ENCODE data around the gene ZNF511. TPM values are rescaled to one million over a fixed set of nuclear protein-coding genes. Genes with fewer than 3 reads are reported as not detected.
"Not testable (repeated sequence)": the region's sequence is repeated elsewhere in the genome, so short reads cannot be mapped to it uniquely, and the experiment has no call there.

Gene ZNF511
- total RNA-seq, 2 experiments from 2014 or later, result 38.1 to 40.9 TPM

DNA sequence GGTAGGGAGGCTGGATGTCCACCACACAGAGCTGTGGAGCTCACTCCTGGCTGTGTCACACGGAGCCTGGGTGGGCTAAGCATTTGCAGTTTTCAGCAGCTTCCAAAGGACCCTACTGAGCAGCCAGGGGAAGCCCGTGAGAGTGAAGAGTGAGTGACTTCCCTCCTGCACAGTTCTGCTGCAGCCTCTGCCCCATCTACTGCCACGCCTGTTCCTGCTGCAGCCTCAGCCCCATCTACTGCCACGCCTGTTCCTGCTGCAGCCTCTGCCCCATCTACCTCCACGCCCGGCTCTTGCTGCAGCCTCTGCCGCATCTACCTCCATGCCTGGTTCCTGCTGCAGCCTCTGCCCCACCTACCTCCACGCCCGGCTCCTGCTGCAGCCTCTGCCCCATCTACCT, 44.3 kb upstream of the ZNF511 start:
- peaks cover 14% of the 10 kb centered on the region for H3K36me3 Mint-ChIP-seq (ENCODE audit: low read depth)
- peaks cover 58% of the 10 kb centered on the region for H3K4me1 Mint-ChIP-seq (ENCODE audit: low read depth)
- H3K4me3 ChIP-seq (ENCODE audit: low read length), result no peak overlapping the region
- TF ChIP-seq, protein P1, sequence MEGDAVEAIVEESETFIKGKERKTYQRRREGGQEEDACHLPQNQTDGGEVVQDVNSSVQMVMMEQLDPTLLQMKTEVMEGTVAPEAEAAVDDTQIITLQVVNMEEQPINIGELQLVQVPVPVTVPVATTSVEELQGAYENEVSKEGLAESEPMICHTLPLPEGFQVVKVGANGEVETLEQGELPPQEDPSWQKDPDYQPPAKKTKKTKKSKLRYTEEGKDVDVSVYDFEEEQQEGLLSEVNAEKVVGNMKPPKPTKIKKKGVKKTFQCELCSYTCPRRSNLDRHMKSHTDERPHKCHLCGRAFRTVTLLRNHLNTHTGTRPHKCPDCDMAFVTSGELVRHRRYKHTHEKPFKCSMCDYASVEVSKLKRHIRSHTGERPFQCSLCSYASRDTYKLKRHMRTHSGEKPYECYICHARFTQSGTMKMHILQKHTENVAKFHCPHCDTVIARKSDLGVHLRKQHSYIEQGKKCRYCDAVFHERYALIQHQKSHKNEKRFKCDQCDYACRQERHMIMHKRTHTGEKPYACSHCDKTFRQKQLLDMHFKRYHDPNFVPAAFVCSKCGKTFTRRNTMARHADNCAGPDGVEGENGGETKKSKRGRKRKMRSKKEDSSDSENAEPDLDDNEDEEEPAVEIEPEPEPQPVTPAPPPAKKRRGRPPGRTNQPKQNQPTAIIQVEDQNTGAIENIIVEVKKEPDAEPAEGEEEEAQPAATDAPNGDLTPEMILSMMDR (IDR thresholded peaks at IDR 0.05), result no peak
- peak overlapping the region; percentile 84 for H3K4me3 Mint-ChIP-seq
- H3K9me3 ChIP-seq (ENCODE audit: control insufficient read depth in 1 of 2, insufficient read depth in 1 of 2, low read length in 2 of 2), result no peaks in the 10 kb centered on the region
- no peaks in the 10 kb centered on the region for H3K9me3 Mint-ChIP-seq
- peaks cover 21% of the 10 kb centered on the region for H3K36me3 ChIP-seq (ENCODE audit: insufficient read depth, low read length)
- ChIA-PET CTCF (interaction anchor here (0.7 to 1.7 kb wide), 3 partner anchors 11 to 43 kb away, joined by 3 to 6 read pairs (median 5); no protein-coding TSS in a partner anchor), POLR2A (interaction anchor here (0.6 to 3.0 kb wide), 5 partner anchors 11 to 93 kb away, joined by 3 to 22 read pairs (median 4); partner anchors contain the start of genes ADAM8 and CALY)
- no peaks in the 10 kb centered on the region for H3K27me3 Mint-ChIP-seq
- intact Hi-C loops (cut with DNase I, micrococcal nuclease), result loop anchor here (5.0 to 10.0 kb wide), 5 partner anchors 108 to 960 kb away; partner anchors contain the start of genes ECHS1 (in 1 of the 2), INPP5A (in 1 of the 2), MTG1 (in 1 of the 2) and STK32C (in 1 of the 2)
- peak; percentile 51 for ATAC-seq (ENCODE audit: poor library complexity)
- H3K27ac ChIP-seq (ENCODE audit: low read depth in 1 of 2, low read length in 2 of 2), result no peak overlapping the region
- peaks cover 67% of the 10 kb centered on the region for H3K4me1 ChIP-seq (ENCODE audit: insufficient read depth, low read length)
- DNase-seq, result peak in 13 of 14 experiments; percentile 34 to 79 (median 62)
- no peaks in the 10 kb centered on the region for H3K27me3 ChIP-seq (ENCODE audit: control insufficient read depth in 1 of 2, insufficient read depth in 2 of 2, low read length in 2 of 2)
- H3K27ac Mint-ChIP-seq, result peak overlapping the region; percentile 90

DNA sequence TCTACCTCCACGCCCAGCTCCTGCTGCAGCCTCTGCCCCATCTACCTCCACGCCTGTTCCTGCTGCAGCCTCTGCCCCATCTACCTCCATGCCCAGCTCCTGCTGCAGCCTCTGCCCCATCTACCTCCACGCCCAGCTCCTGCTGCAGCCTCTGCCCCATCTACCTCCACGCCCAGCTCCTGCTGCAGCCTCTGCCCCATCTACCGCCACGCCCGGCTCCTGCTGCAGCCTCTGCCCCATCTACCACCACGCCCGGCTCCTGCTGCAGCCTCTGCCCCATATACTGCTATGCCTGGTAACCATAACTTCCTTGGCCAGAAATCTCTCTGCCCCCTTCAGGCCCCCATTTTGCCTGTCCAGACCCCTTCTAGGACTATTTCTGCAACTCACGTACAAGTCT, 43.7 kb upstream of the ZNF511 start:
- POLR2A ChIA-PET, result interaction anchor here (1.1 to 3.0 kb wide), 2 partner anchors 11 to 13 kb away, joined by 4 to 22 read pairs; partner anchors contain the start of gene ADAM8

DNA sequence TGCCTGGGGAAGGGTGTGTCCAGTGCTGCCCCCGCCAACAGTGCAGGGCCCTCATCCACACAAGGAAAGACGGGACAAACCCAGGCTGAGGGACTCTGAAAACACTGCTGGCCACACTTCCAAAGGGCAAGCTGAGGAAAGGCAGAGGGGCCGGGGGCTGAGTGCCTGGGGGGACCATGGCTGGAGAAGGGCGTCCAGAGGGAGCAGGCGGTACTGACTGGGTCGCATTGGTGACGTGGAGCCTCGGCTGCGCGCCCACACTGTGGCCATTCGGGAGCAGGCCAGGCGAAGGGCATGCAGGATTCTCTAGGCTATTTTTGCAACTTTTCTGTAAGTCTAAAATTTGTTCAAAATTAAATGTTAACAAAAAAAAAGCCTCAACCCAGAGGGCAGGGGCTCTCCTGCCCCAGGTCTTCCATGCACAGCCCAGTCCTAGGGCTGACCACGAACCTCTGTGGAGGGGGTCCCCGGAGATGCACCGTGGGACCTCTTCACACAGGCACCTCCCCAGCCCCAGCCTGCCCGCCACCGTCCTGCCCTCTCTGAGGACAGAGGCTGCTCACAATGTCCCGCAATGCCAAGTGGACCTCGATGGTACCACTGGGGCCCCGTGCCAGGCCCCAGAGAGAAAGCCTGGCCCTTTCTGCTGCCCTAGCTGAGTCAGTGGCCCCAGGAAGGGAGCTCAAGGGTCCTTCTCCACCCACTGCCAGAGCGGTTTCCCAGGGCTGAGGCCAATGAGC, 42.5 kb upstream of the ZNF511 start:
- ATAC-seq (ENCODE audit: poor library complexity), result no peak
- no peak overlapping the region for H3K4me3 ChIP-seq (ENCODE audit: low read length)
- peak overlapping the region; percentile 56 for H3K27ac Mint-ChIP-seq
- H3K9me3 ChIP-seq (ENCODE audit: control insufficient read depth in 1 of 2, insufficient read depth in 1 of 2, low read length in 2 of 2), result no peaks in the 10 kb centered on the region
- H3K4me3 Mint-ChIP-seq, result no peak overlapping the region
- H3K27me3 ChIP-seq (ENCODE audit: control insufficient read depth in 1 of 2, insufficient read depth in 2 of 2, low read length in 2 of 2), result no peaks in the 10 kb centered on the region
- H3K4me1 ChIP-seq (ENCODE audit: insufficient read depth, low read length), result peaks cover 53% of the 10 kb centered on the region
- H3K36me3 ChIP-seq (ENCODE audit: insufficient read depth, low read length), result peaks cover 39% of the 10 kb centered on the region
- no peak for DNase-seq
- H3K4me1 Mint-ChIP-seq (ENCODE audit: low read depth), result peaks cover 40% of the 10 kb centered on the region
- POLR2A ChIA-PET, result interaction anchor here (1.1 kb wide), 1 partner anchor 9 kb away, joined by 5 read pairs; no protein-coding TSS in a partner anchor
- TF ChIP-seq, protein P1 (IDR thresholded peaks at IDR 0.05), result no peak
- H3K36me3 Mint-ChIP-seq (ENCODE audit: low read depth), result peaks cover 21% of the 10 kb centered on the region
- no peaks in the 10 kb centered on the region for H3K27me3 Mint-ChIP-seq
- CTCF ChIA-PET, result no interaction called here
- peak overlapping the region in 1 of 2 donors; percentile 21 for H3K27ac ChIP-seq (ENCODE audit: low read depth in 1 of 2, low read length in 2 of 2)
- H3K9me3 Mint-ChIP-seq, result no peaks in the 10 kb centered on the region
- intact Hi-C loops (cut with DNase I, micrococcal nuclease), result loop anchor here in 1 of 2 experiments (10.0 kb wide), 1 partner anchor 961 kb away; the partner anchor contains the start of gene STK32C

More for the DNA sequence above, 43.7 kb upstream of the ZNF511 start:
- Histone ChIP-seq H3K4me1 (ENCODE audit: insufficient read depth, low read length) (peaks cover 65% of the 10 kb centered on the region), H3K36me3 (ENCODE audit: insufficient read depth, low read length) (peaks cover 27% of the 10 kb centered on the region)
- H3K27me3 ChIP-seq (ENCODE audit: control insufficient read depth in 1 of 2, insufficient read depth in 2 of 2, low read length in 2 of 2); ATAC-seq (ENCODE audit: poor library complexity); H3K9me3 Mint-ChIP-seq; H3K4me3 ChIP-seq (ENCODE audit: low read length); CTCF ChIA-PET; DNase-seq; H3K9me3 ChIP-seq (ENCODE audit: control insufficient read depth in 1 of 2, insufficient read depth in 1 of 2, low read length in 2 of 2); H3K27me3 Mint-ChIP-seq; H3K27ac ChIP-seq (ENCODE audit: low read depth in 1 of 2, low read length in 2 of 2): not testable (repeated sequence)
- H3K4me3 Mint-ChIP-seq, result peak overlapping the region; percentile 73
- peaks cover 17% of the 10 kb centered on the region for H3K36me3 Mint-ChIP-seq (ENCODE audit: low read depth)
- H3K27ac Mint-ChIP-seq, result peak overlapping the region; percentile 56
- intact Hi-C loops (cut with DNase I, micrococcal nuclease), result loop anchor here in 1 of 2 experiments (10.0 kb wide), 1 partner anchor 960 kb away; the partner anchor contains the start of gene STK32C
- H3K4me1 Mint-ChIP-seq (ENCODE audit: low read depth), result peaks cover 52% of the 10 kb centered on the region

Data from CD4-positive, alpha-beta T cell (primary cell).